Adipose tissue (tissue), 3 donors: ENCODE data around the gene SUCNR1. TPM values are rescaled to one million over a fixed set of nuclear protein-coding genes. Genes with fewer than 3 reads are reported as not detected.
"Not testable (repeated sequence)": the region's sequence is repeated elsewhere in the genome, so short reads cannot be mapped to it uniquely, and the experiment has no call there.

Experiments used
- H3K27ac ChIP-seq: one replicate; pipeline ENCODE4 v1.5.1; 2013; ENCODE audit warnings: low read depth, low read length
- WGBS, 3 donors: extraction: QIAGEN DNeasy Blood & Tissue Kit; methylation state at CpG; one replicate each; pipeline ENCODE4 v1.1.7; 2013; 5-methylcytosine and 5-hydroxymethylcytosine counted together
- polyA plus RNA-seq, 3 donors: library from polyadenylated mRNA; stranded (reverse); fragments of 200-250 nt; gene quantifications; one replicate each; pipeline ENCODE4 v1.2.3, GENCODE V29; 2013
- donor health status: healthy with polysubstance abuse.
- donor health status: Bipolar disorder and iron deficiency.
- donor health status: healthy.

Gene SUCNR1
- polyA plus RNA-seq, 3 donors = 0.08 to 1.3 (median 0.28) TPM

- no peak overlapping the region for H3K27ac ChIP-seq
- WGBS, 3 donors = 13 to 58% (median 14%) methylated on average over 1 of the region's 1 CpG
These were observed 50.5 kb downstream of the SUCNR1 start for GRCh38 chr3:151923901-151924300.

DNA sequence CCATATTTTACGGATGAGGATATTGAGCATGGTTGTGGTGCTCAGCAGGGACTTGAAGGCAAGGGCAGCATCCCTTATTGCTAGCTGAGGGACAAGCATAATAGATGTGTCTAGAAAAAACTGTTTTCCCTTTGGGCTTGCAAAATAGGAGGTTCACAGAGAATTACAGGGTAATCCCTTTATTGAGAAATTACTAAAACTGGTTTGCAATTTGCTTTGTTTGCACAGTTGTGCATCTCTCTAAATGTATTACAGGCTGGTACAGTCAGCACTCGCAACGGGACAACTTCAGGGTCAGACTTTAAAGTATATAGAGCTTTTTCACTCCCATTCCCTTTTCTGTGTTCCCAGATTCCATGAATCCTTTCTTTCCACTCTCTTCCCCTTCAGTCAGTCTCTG, 51.3 kb downstream of the SUCNR1 start:
- 92 to 93% (median 92%) methylated on average over 3 of the region's 3 CpGs for WGBS, 3 donors
- H3K27ac ChIP-seq = no peak overlapping the region

- no peak overlapping the region for H3K27ac ChIP-seq
- 92 to 96% (median 94%) methylated on average over 4 of the region's 4 CpGs for WGBS, 3 donors
These were observed 52.0 kb downstream of the SUCNR1 start for GRCh38 chr3:151925419-151925818.

GRCh38 chr3:151925876-151926275, 52.4 kb downstream of the SUCNR1 start:
- 57 to 69% (median 66%) methylated on average over 2 of the region's 2 CpGs for WGBS, 3 donors
- no peak overlapping the region for H3K27ac ChIP-seq

DNA sequence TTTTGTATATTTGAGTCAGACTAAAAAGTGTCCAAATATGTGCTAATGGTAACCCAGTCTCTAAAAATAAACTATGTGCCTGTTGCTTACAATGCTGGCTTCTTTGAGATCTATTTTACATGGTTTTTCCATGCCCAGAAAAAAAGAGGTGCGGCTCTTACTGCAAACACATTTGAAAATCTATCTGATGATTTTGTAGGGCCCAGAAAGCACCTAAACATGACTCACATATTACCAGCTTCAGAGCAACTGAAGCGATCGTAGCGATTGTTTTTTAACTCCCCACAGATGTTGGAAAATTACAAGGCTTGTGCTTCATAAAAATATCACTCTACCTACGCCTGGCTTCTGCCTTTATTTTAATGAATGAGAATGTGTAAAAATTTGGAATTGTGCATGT, 53.5 kb downstream of the SUCNR1 start:
- no peak overlapping the region for H3K27ac ChIP-seq
- 65 to 87% (median 81%) methylated on average over 5 of the region's 5 CpGs for WGBS, 3 donors

- H3K27ac ChIP-seq = not testable (repeated sequence)
- 84 to 97% (median 95%) methylated on average over 32 to 46 of the region's 49 CpGs for WGBS, 3 donors
These were observed 54.6 kb downstream of the SUCNR1 start for GRCh38 chr3:151927915-151928525.

- H3K27ac ChIP-seq = no peak overlapping the region
- 81 to 86% (median 84%) methylated on average over 1 of the region's 1 CpG for WGBS, 3 donors
These were observed 57.7 kb downstream of the SUCNR1 start for GRCh38 chr3:151931171-151931570.

GRCh38 chr3:151933234-151933853, 59.9 kb downstream of the SUCNR1 start:
- H3K27ac ChIP-seq = no peak overlapping the region
- WGBS, 3 donors = 67 to 74% (median 73%) methylated on average over 2 of the region's 2 CpGs

Other genes starting within 250 kb of the SUCNR1 start
- gene AADACL2, start 139.7 kb upstream of the SUCNR1 start, polyA plus RNA-seq = 1 to 10 TPM in 1 of 3 donors, under 1 TPM in 2; 0.06 to 1.1 (median 0.21) TPM
- 10 to 100 TPM in 1 of 3 donors, 1 to 10 TPM in 2; 3.4 to 14.3 (median 4.7) TPM for gene AADAC, start 59.5 kb upstream of the SUCNR1 start, polyA plus RNA-seq